GM18520 (cell line): ENCODE results near the gene LONP1.
"Not testable (repeated sequence)": the region's sequence is repeated elsewhere in the genome, so short reads cannot be mapped to it uniquely, and the experiment has no call there.

ENCODE experiments used
- ATAC-seq: cut with Tn5 transposase; IDR thresholded peaks from one replicate; pipeline ENCODE4 v1.9.1; 2021; ENCODE audit not compliant: unreplicated experiment

The LONP1 gene

DNA sequence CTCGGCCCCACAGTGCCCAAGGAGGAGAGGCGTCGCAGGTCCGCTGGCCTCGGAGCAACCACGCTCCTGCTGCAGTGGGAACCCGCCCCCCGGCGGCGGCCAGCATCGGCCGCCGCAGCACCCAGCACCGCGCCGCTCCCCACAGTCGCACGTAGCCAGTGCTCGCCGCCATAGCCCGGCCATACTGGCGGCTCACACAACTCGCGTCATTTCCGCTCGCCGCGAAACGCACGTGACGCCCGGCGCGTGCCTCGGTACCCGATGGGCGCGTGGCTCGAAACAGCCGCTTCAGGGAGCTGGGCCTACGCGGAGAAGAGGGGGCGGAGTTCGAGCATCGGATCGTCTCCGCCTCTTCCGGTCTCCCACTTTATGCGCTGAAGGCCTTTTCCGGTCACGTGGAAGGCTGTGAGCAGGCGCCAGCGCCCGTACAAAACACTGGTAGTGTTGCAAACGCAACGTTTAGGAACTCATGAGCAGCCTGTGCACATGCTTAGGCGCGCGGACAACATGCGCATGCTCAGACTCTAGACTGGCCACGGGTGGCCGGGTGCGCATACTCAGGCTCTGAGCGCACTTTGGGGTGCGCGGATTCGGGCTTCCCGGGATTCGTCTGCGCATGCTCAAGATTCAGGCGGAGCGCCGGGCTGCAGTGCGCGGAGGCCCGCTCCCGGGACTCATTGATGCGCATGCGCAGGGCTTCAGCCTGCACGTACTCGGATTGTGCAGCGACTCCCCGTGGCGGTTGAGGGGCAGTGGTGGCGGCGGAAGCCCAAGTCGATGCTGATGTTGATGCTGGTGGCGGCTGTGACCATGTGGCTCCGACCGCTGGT lies at the start of gene LONP1, which contains the start of gene CATSPERD:
Gene LONP1 (minus strand): TSS at position 186 of the 830 bp plus-strand sequence. CDS start 14 bp downstream, at position 172.
Gene CATSPERD (plus strand): TSS at position 677 of the 830 bp plus-strand sequence. CDS start 101 bp downstream, at position 778.
- ATAC-seq: peak; percentile 75

- no peak for ATAC-seq
Measured at GRCh38 chr19:5767949-5768348, 48.0 kb upstream of the LONP1 start.

DNA sequence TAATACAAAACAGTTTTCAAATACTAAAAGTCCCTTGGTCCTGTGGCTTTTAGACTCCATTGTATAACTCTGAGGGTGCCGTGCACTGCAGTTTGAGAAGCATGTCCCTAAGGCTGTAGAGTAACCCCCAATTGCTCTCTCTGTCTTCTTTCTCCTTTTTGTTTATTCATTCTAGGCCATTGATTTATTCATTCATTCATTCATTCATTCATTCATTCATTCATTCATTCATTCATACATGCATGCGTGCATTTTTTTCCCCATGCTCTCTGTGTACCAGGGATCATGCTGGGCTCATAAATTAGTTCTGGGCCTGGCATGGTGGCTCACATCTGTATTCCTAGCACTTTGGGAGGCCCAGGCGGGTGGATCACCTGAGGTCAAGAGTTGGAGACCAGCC lies 45.3 kb upstream of the LONP1 start:
- no peak for ATAC-seq

GRCh38 chr19:5762608-5763217 lies 42.8 kb upstream of the LONP1 start:
- no peak for ATAC-seq

GRCh38 chr19:5753743-5754142 lies 33.8 kb upstream of the LONP1 start:
- ATAC-seq: no peak

- no peak for ATAC-seq
Measured at GRCh38 chr19:5751709-5752108, 31.8 kb upstream of the LONP1 start.

DNA sequence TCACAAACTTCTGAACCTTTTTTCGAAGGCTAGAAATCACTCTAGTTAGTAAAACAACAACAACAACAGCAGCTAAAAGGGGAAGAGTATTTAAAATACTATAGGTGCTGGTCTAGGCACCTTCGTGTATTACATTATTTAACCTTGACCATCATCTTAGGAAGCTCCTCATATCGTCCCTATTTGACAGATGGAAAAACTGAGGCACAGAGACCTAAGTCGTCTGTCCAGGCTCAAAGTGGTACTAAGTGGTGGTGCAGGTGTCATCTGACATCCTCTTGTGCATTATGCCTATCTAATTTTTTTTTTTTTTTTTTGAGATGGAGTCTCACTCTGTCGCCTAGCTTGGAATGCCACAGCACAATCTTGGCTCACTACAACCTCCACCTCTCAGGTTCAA lies 29.6 kb upstream of the LONP1 start:
- ATAC-seq: no peak

DNA sequence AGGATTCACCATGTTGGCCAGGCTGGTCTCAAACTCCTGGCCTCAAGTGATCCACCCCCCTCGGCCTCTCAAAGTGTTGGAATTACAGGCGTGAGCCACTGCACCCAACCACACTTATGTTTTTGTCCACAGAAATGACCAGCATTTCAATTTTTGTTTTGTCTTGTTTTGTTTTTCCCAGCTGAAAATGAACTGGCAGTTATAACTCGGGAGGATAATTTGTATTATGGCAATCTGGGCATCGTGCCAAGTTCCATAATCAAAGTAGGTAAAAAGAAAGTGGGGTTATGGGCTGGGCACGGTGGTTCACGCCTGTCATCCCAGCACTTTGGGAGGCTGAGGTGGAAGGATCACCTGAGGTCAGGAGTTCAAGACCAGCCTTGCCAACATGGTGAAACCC lies 29.0 kb upstream of the LONP1 start:
- not testable (repeated sequence) for ATAC-seq

DNA sequence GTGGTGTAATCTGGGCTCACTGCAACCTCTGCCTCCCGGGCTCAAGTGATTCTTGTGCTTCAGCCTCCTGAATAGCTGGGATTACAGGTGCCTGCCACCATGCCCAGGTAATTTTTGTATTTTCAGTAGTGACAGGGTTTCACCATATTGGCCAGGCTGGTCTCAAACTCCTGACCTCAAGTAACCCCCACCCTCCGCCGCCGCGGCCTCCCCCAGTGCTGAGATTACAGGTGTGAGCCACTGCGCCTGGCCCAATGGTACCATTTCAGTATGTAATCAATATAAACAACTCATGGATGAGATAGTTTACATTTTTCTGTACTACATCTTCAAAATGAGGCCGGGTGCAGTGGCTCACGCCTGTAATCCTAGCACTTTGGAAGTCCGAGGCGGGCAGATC lies 25.1 kb upstream of the LONP1 start:
- ATAC-seq: not testable (repeated sequence)

DNA sequence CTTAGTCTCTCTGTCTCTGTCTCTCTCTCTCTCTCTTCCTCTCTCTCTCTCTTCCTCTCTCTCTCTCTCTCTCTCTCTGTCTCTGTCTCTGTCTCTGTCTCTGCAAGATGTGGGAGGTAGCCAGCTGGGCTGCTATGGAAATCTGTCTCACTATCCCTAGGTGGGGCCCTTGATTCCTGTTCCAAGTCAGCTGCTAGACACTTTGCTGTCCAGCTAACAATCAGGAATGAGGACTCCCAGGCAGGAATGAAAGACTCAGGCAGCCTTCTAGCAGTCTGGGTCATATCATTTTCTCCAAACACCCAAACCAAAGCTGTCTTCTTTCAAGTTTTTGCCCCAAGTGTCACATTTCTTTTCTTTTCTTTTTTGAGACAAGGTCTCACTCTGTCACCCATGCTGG lies 23.7 kb upstream of the LONP1 start:
- ATAC-seq: no peak

- no peak for ATAC-seq
Measured at GRCh38 chr19:5742051-5742450, 22.1 kb upstream of the LONP1 start.

GRCh38 chr19:5738423-5738822 lies 18.5 kb upstream of the LONP1 start:
- ATAC-seq: no peak

DNA sequence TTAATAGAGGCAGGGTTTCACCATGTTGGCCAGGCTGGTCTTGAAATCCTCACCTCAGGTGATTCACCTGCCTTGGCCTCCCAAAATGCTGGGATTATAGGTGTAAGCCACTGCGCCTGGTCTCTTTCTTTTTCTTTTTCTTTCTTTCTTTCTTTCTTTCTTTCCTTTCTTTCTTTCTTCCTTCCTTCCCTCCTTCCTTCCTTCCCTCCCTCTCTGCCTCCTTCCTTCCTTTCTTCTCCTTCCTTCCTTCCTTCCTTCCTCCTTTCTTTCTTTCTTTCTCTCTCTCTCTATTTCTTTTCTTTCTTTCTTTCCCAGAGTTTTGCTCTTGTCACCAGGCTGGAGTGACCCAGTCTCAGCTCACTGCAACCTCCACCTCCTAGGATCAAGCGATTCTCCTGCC lies 13.2 kb upstream of the LONP1 start:
- ATAC-seq: not testable (repeated sequence)

DNA sequence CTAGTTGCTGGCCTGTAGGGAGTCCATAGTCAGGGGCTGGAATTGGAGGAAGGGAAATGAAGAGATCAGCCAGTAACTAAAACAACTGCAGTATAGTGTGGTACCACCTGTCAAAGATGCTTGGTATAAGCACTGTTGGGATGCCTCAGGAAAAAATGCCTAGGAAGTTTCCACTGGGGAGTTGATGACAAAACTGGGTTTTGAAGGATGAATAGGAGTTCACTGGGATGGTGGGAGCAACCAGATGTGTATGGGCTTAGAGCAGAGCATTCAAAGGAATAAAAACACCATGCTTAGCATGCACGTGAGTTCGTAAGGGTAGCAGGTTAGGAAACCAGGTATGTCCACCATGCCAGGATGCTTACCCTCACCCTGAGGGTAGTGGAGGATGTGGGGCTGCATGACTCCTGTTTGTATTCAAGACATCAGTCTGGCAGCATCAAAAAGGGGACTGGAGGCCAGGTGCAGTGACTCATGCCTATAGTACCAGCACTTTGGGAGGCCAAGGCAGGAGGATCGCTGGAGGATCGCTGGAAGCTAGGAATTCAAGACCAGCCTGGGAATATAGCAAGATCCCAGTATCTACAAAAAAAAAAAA lies 7.6 kb upstream of the LONP1 start:
- no peak for ATAC-seq

DNA sequence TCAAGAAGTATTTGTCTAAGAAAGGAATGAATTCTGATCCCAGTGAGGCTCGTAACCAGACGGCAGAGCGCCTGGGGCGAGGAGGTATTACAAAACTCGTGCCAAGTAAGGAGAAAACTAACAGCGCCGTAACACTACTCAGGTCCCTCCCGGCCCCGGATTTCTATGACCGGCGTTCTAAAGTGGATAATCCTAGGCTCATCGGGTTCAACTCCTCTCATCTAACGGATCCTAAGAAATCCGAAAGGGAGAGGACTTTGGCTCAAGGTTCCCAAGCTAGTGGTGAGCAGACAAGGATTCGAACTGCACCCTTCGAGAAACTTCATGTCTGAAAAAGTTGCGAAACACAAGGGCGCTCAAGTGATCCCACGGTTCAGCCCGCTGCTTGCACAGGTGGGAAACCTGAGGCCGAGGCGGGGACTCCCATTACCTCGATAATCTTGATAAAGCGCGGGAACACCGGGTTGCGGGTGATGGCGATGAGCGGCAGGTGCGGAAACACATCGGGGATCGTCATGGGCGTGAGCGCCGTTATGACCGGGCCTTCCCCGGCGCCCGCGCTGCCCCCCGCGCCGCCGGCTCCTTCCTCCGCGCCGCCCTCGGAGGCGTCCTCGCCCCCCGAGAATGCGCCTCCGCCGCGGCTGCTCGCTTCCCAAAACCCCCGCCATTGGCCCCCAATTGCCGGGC lies 529 bp downstream of the LONP1 start:
- ATAC-seq: no peak

DNA sequence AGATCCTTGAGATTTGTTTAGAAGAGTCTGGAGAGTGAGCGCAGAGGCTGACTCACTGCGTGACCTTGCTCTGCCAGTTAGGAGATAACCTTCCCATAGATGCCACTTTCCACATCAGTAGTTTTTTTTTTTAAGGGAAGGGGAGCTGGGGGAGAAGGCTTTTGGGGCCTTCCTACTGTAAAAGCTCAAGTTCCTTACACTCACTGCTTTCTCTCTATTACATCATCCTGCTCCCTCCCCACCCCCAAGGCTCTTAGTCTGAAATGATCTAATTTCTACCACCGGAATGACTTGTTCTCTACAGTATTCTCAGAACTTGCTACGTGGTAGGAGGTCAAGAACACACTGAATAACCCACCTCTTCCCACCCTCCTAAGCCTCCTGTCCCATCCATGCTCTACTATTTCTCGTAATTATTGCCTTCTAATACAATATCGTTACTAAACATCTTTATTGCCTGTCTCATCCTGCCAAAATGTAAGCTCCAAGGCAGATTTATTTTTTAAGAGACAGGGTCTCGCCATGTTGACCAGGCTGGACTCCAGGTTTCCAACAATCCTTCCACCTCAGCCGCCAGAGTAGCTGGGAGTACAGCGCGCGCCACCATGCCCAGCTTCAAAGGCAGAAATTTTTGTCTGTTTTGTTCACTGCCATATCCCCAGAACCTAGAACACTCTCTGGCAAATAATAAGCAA lies 1.2 kb downstream of the LONP1 start:
- ATAC-seq: no peak

DNA sequence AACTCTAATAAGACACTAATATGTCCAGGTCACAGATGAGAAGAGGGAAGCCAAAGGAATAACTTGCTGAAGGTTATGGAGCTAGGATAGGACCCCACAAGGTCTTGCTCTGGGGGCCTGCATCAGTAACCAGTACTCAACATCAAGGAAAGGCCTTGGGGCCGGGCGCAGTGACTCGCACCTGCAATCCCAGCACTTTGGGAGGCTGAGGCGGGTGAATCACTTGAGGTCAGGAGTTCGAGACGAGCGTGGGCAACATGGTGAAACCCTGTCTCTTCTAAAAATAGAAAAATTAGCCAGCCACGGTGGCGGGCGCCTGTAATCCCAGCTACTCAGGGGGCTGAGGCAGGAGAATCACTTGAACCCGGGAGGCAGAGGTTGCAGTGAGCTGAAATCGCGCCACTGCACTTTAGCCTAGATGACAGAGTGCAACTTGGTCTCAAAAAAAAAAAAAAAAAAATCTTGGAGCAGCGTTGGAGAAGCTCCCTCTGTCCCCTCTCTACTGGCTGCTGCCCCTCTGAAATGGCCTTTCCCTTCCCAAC lies 1.8 kb downstream of the LONP1 start:
- no peak for ATAC-seq

GRCh38 chr19:5717215-5717935 lies 2.6 kb downstream of the LONP1 start:
- ATAC-seq: no peak

GRCh38 chr19:5714816-5715215 lies 5.1 kb downstream of the LONP1 start:
- ATAC-seq: no peak

DNA sequence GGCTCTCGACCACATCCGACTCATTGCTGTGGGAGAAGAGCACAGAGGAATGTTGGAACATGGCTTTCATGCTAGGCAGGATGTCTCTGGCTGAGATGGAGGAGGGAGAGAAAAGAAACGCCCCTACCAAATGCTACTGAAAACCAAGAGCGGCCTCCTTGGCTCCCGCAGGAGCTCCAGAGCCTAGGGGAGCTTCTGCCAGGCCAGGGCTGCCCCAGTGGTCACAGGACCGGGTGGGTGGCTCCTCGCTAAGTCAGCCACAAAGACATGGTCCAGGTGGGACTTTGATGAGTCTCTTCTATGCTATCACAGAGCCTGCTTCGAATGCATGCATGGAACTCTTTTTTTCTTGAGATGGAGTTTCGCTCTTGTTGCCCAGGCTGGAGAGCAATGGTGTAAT lies 6.7 kb downstream of the LONP1 start:
- ATAC-seq: no peak
